ENCODE results near the gene SLC6A1. TPM values are rescaled to one million over a fixed set of nuclear protein-coding genes. Genes with fewer than 3 reads are reported as not detected.

SLC6A1 gene
- total and polyA plus RNA-seq, 2 of the 13 experiments (the other 11 are each of a cell fraction or from before 2014, with no cell fraction given): not detected

DNA sequence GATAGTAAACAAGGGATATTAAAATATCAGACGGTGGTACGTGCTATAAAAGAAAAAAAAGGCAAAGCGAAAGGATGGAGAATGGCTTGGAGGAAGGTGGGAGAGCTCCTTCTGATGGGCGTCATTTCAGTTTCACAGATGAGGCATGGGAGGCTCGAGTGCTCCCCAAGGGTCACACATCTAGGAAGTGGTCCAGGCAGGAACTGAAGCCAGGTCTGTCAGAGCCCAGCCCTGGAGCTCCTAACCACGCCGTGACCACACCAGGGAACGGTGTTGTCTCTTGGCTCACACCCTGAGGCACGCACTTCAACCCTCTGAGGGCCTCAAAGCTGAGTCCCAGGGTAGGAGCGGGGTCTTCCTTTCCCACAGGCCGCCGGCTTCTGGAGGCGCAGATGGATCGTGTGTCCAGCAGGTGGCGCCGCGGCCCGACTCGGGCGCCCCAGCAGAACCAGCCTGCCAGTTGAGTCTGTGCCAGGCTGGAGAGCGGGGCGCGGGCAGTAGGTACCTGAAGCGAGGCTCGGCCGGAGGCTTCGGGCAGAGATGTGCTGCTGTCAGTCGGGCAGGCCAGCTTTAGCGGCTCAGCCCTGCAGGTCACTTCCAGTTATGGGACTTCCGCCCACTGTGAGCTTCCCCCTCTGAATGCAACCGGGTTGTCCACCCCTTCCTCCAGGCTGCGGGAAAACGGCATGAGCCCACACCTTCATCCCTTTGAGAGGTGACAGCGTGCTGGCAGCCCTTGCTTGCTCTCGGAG lies 68.1 kb downstream of the SLC6A1 start:
- CTCF ChIA-PET (ENCODE audit: low intra/inter-chr PET ratio, low total read pairs): interaction anchor here (0.6 to 3.3 kb wide), 4 partner anchors 115 to 302 kb away, joined by 3 to 17 read pairs (median 6); no protein-coding TSS in a partner anchor
- Histone ChIP-seq H4K20me1 (ENCODE audit: insufficient read depth, low read length) (no peaks in the 10 kb centered on the region), H3K4me3 (replicated peaks in 1 of 3; ENCODE audit: insufficient read depth in 1 of 3, low read depth in 2 of 3, low read length in 3 of 3) (no peak overlapping the region), H3K79me2 (ENCODE audit: insufficient read depth, low read length) (no peaks in the 10 kb centered on the region), H3K4me2 (ENCODE audit: low read depth, low read length) (0 out of 2 replicates have a peak overlapping the region, but pooled peaks have one; percentile 19), H2AFZ (ENCODE audit: low read length) (no peak overlapping the region), H3K27me3 (ENCODE audit: control insufficient read depth in 1 of 2, insufficient read depth in 2 of 2, low read length in 2 of 2) (peaks cover 0 to 10% of the 10 kb centered on the region in 2 experiments; a peak in 3 of 5 replicates), H3K27ac (ENCODE audit: extremely low read length, insufficient read depth, low read length) (no peak overlapping the region), H3K36me3 (replicated peaks in 1 of 2; ENCODE audit: control insufficient read depth in 1 of 2, insufficient read depth in 2 of 2, low read length in 2 of 2) (no peaks in the 10 kb centered on the region), H3K4me1 (ENCODE audit: insufficient read depth, low read length) (no peaks in the 10 kb centered on the region), H3K9ac (ENCODE audit: insufficient read depth, low read depth, low read length) (no peak overlapping the region), H3K9me3 (ENCODE audit: low read length) (no peaks in the 10 kb centered on the region)
- intact Hi-C loops (cut with micrococcal nuclease; ENCODE audit: unreplicated experiment): no loop called here
- peak; percentile 12 for DNase-seq (ENCODE audit: low spot score)
- ATAC-seq: peak; percentile 92
- POLR2A ChIA-PET: no interaction called here
- WGBS (ENCODE audit: low lambda C conversion rate): 17% methylated on average over 13 of the region's 35 CpGs
- no peak for FAIRE-seq
- no TSS peak for BruUV-seq (replicated peaks)
- in situ Hi-C loops (cut with HindIII; ENCODE audit: extremely low pct_ligation_motif_present, low pct_unique_long_range_greater_than_20kb): loop anchor here (5.0 kb wide), 2 partner anchors 113 to 303 kb away; no protein-coding TSS in a partner anchor
- peak; percentile 65 for TF ChIP-seq STAG1 (CRISPR knock-in tag; IDR thresholded peaks at IDR 0.05)
- peak; percentile 21 for TF ChIP-seq XRCC5 (optimal IDR thresholded peaks at IDR 0.05; ENCODE audit: low read length)
- no peak for TF ChIP-seq CENPX (CRISPR knock-in tag; IDR thresholded peaks at IDR 0.05)
- TF ChIP-seq, protein P1, sequence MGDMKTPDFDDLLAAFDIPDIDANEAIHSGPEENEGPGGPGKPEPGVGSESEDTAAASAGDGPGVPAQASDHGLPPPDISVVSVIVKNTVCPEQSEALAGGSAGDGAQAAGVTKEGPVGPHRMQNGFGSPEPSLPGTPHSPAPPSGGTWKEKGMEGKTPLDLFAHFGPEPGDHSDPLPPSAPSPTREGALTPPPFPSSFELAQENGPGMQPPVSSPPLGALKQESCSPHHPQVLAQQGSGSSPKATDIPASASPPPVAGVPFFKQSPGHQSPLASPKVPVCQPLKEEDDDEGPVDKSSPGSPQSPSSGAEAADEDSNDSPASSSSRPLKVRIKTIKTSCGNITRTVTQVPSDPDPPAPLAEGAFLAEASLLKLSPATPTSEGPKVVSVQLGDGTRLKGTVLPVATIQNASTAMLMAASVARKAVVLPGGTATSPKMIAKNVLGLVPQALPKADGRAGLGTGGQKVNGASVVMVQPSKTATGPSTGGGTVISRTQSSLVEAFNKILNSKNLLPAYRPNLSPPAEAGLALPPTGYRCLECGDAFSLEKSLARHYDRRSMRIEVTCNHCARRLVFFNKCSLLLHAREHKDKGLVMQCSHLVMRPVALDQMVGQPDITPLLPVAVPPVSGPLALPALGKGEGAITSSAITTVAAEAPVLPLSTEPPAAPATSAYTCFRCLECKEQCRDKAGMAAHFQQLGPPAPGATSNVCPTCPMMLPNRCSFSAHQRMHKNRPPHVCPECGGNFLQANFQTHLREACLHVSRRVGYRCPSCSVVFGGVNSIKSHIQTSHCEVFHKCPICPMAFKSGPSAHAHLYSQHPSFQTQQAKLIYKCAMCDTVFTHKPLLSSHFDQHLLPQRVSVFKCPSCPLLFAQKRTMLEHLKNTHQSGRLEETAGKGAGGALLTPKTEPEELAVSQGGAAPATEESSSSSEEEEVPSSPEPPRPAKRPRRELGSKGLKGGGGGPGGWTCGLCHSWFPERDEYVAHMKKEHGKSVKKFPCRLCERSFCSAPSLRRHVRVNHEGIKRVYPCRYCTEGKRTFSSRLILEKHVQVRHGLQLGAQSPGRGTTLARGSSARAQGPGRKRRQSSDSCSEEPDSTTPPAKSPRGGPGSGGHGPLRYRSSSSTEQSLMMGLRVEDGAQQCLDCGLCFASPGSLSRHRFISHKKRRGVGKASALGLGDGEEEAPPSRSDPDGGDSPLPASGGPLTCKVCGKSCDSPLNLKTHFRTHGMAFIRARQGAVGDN (CRISPR knock-in tag; IDR thresholded peaks at IDR 0.05): peak; percentile 34; the same call in 1 of the 2 replicates
- TF ChIP-seq, protein P2, sequence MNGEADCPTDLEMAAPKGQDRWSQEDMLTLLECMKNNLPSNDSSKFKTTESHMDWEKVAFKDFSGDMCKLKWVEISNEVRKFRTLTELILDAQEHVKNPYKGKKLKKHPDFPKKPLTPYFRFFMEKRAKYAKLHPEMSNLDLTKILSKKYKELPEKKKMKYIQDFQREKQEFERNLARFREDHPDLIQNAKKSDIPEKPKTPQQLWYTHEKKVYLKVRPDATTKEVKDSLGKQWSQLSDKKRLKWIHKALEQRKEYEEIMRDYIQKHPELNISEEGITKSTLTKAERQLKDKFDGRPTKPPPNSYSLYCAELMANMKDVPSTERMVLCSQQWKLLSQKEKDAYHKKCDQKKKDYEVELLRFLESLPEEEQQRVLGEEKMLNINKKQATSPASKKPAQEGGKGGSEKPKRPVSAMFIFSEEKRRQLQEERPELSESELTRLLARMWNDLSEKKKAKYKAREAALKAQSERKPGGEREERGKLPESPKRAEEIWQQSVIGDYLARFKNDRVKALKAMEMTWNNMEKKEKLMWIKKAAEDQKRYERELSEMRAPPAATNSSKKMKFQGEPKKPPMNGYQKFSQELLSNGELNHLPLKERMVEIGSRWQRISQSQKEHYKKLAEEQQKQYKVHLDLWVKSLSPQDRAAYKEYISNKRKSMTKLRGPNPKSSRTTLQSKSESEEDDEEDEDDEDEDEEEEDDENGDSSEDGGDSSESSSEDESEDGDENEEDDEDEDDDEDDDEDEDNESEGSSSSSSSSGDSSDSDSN (CRISPR knock-in tag; IDR thresholded peaks at IDR 0.05): peak; percentile 39; the same call in 1 of the 2 replicates
- TF ChIP-seq TEAD3 (CRISPR knock-in tag; optimal IDR thresholded peaks at IDR 0.05; ENCODE audit: borderline replicate concordance): peak; percentile 9
- peak; percentile 48; the same call in 1 of the 2 replicates for TF ChIP-seq ZNF776 (CRISPR knock-in tag; IDR thresholded peaks at IDR 0.05)
- peak; percentile 10; the same call in 1 of the 2 replicates for TF ChIP-seq ELF1 (CRISPR knock-in tag; IDR thresholded peaks at IDR 0.05)
- no peak for TF ChIP-seq ZEB1 (IDR thresholded peaks at IDR 0.05; ENCODE audit: insufficient replicate concordance, low read depth)
- no peak for TF ChIP-seq ZNF709 (CRISPR knock-in tag; IDR thresholded peaks at IDR 0.05)
- TF ChIP-seq RAD21 (CRISPR knock-in tag; IDR thresholded peaks at IDR 0.05): peak; percentile 50
- TF ChIP-seq, protein P3, sequence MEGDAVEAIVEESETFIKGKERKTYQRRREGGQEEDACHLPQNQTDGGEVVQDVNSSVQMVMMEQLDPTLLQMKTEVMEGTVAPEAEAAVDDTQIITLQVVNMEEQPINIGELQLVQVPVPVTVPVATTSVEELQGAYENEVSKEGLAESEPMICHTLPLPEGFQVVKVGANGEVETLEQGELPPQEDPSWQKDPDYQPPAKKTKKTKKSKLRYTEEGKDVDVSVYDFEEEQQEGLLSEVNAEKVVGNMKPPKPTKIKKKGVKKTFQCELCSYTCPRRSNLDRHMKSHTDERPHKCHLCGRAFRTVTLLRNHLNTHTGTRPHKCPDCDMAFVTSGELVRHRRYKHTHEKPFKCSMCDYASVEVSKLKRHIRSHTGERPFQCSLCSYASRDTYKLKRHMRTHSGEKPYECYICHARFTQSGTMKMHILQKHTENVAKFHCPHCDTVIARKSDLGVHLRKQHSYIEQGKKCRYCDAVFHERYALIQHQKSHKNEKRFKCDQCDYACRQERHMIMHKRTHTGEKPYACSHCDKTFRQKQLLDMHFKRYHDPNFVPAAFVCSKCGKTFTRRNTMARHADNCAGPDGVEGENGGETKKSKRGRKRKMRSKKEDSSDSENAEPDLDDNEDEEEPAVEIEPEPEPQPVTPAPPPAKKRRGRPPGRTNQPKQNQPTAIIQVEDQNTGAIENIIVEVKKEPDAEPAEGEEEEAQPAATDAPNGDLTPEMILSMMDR (CRISPR knock-in tag; IDR thresholded peaks at IDR 0.05): peak; percentile 87
- TF ChIP-seq ZNF768 (CRISPR knock-in tag; IDR thresholded peaks at IDR 0.05): no peak
- TF ChIP-seq HNRNPL (IDR thresholded peaks at IDR 0.05; ENCODE audit: low read depth, low read length): peak; percentile 82; the same call in 1 of the 2 replicates
- TF ChIP-seq EHMT2 (IDR thresholded peaks at IDR 0.05; ENCODE audit: borderline replicate concordance, low read depth, low read length): no peak
- TF ChIP-seq KDM2A (CRISPR knock-in tag; IDR thresholded peaks at IDR 0.05; ENCODE audit: borderline replicate concordance, low read depth): peak; percentile 41; the same call in 1 of the 2 replicates

Data from HepG2 (cell line).